ENCODE measurements around the gene CACNG7. TPM values are rescaled to one million over a fixed set of nuclear protein-coding genes. Genes with fewer than 3 reads are reported as not detected.

The CACNG7 gene
- total and polyA plus RNA-seq, 10 of the 15 experiments (the other 5 are each of a cell fraction or from before 2014, with no cell fraction given), result not detected

DNA sequence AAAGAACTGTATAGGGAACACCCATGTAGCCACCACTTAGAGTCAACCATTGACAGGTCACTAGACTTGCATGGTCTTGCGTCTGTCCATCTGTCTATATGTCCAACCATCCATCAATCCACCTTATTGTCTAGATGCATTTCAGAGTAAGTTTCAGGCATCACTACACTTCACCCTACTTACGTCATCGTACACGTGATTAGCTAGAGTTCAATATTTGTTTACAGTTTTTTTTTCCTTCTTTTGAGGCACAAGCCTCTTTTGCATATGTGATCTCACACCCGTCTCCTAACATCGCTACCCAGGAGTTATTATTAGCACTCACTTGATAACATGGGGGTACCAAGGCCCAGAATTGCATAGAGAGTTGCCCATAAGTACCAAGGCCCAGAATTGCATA is 6.9 kb downstream of the CACNG7 start:
- ChIA-PET SMC1A (ENCODE audit: uncharacterized antibody, unreplicated experiment) (no interaction called here), CTCF (no interaction called here), POLR2A (interaction anchor here (0.7 kb wide), 1 partner anchor 18 kb away, joined by 5 read pairs; no protein-coding TSS in a partner anchor), RAD21 (ENCODE audit: unreplicated experiment) (no interaction called here)
- no TSS peak for BruUV-seq (replicated peaks)
- DNase-seq (ENCODE audit: low read depth, low spot score) (no peak), FAIRE-seq (no peak), ATAC-seq (no peak)
- H3K9ac ChIP-seq (ENCODE audit: control insufficient read depth, insufficient read depth, low read length), result no peak overlapping the region
- WGBS (ENCODE audit: insufficient coverage, insufficient replicate concordance, low lambda C conversion rate, missing lambda C conversion rate), result 16% methylated on average over 6 of the region's 6 CpGs
- intact Hi-C loops (cut with micrococcal nuclease; ENCODE audit: unreplicated experiment) (no loop called here), in situ Hi-C loops (cut with MboI) (no loop called here)
- H3K27me3 ChIP-seq (replicated peaks in 1 of 2; ENCODE audit: control insufficient read depth in 2 of 2, insufficient read depth in 2 of 2, low read length in 1 of 2), result no peaks in the 10 kb centered on the region
- H3K27ac ChIP-seq (ENCODE audit: control insufficient read depth, insufficient read depth), result no peak overlapping the region
- TF ChIP-seq ZNF217 (IDR thresholded peaks at IDR 0.05) (no peak), ATF7 (IDR thresholded peaks at IDR 0.05; ENCODE audit: low read depth) (no peak), ZNF384 (IDR thresholded peaks at IDR 0.05; ENCODE audit: borderline replicate concordance, low read depth, low read length) (no peak), CEBPB (IDR thresholded peaks at IDR 0.05; ENCODE audit: borderline replicate concordance in 1 of 2, low read depth in 2 of 2, low read length in 2 of 2) (no peak), MYC (IDR thresholded peaks at IDR 0.05; ENCODE audit: insufficient read depth, insufficient read length, insufficient replicate concordance, low read length, severe bottlenecking) (no peak), NFXL1 (IDR thresholded peaks at IDR 0.05; ENCODE audit: borderline replicate concordance) (no peak), NFYB (IDR thresholded peaks at IDR 0.05; ENCODE audit: insufficient read depth, low read depth, low read length) (no peak), EGR1 (IDR thresholded peaks at IDR 0.05; ENCODE audit: borderline replicate concordance in 1 of 2, low read depth in 2 of 2, low read length in 2 of 2) (no peak), SMAD5 (IDR thresholded peaks at IDR 0.05; ENCODE audit: low read depth) (no peak), POU2F2 (IDR thresholded peaks at IDR 0.05; ENCODE audit: borderline replicate concordance, low read depth, low read length) (no peak), STAT1 (conservative IDR thresholded peaks at IDR 0.05) (no peak), JUNB (IDR thresholded peaks at IDR 0.05) (no peak), JUND (IDR thresholded peaks at IDR 0.05; ENCODE audit: low read depth, low read length) (no peak)
- TF ChIP-seq, protein P1, sequence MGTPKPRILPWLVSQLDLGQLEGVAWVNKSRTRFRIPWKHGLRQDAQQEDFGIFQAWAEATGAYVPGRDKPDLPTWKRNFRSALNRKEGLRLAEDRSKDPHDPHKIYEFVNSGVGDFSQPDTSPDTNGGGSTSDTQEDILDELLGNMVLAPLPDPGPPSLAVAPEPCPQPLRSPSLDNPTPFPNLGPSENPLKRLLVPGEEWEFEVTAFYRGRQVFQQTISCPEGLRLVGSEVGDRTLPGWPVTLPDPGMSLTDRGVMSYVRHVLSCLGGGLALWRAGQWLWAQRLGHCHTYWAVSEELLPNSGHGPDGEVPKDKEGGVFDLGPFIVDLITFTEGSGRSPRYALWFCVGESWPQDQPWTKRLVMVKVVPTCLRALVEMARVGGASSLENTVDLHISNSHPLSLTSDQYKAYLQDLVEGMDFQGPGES (IDR thresholded peaks at IDR 0.05), result no peak
- TF ChIP-seq, protein P2, sequence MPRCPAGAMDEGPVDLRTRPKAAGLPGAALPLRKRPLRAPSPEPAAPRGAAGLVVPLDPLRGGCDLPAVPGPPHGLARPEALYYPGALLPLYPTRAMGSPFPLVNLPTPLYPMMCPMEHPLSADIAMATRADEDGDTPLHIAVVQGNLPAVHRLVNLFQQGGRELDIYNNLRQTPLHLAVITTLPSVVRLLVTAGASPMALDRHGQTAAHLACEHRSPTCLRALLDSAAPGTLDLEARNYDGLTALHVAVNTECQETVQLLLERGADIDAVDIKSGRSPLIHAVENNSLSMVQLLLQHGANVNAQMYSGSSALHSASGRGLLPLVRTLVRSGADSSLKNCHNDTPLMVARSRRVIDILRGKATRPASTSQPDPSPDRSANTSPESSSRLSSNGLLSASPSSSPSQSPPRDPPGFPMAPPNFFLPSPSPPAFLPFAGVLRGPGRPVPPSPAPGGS (IDR thresholded peaks at IDR 0.05; ENCODE audit: borderline replicate concordance, insufficient read depth, low read depth, low read length, poor library complexity, severe bottlenecking), result no peak
- TF ChIP-seq, protein P3, sequence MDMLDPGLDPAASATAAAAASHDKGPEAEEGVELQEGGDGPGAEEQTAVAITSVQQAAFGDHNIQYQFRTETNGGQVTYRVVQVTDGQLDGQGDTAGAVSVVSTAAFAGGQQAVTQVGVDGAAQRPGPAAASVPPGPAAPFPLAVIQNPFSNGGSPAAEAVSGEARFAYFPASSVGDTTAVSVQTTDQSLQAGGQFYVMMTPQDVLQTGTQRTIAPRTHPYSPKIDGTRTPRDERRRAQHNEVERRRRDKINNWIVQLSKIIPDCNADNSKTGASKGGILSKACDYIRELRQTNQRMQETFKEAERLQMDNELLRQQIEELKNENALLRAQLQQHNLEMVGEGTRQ (IDR thresholded peaks at IDR 0.05; ENCODE audit: borderline replicate concordance, low read depth, low read length), result no peak
- TF ChIP-seq, protein P4, sequence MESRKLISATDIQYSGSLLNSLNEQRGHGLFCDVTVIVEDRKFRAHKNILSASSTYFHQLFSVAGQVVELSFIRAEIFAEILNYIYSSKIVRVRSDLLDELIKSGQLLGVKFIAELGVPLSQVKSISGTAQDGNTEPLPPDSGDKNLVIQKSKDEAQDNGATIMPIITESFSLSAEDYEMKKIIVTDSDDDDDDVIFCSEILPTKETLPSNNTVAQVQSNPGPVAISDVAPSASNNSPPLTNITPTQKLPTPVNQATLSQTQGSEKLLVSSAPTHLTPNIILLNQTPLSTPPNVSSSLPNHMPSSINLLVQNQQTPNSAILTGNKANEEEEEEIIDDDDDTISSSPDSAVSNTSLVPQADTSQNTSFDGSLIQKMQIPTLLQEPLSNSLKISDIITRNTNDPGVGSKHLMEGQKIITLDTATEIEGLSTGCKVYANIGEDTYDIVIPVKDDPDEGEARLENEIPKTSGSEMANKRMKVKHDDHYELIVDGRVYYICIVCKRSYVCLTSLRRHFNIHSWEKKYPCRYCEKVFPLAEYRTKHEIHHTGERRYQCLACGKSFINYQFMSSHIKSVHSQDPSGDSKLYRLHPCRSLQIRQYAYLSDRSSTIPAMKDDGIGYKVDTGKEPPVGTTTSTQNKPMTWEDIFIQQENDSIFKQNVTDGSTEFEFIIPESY (IDR thresholded peaks at IDR 0.05), result no peak
- TF ChIP-seq, protein P5, sequence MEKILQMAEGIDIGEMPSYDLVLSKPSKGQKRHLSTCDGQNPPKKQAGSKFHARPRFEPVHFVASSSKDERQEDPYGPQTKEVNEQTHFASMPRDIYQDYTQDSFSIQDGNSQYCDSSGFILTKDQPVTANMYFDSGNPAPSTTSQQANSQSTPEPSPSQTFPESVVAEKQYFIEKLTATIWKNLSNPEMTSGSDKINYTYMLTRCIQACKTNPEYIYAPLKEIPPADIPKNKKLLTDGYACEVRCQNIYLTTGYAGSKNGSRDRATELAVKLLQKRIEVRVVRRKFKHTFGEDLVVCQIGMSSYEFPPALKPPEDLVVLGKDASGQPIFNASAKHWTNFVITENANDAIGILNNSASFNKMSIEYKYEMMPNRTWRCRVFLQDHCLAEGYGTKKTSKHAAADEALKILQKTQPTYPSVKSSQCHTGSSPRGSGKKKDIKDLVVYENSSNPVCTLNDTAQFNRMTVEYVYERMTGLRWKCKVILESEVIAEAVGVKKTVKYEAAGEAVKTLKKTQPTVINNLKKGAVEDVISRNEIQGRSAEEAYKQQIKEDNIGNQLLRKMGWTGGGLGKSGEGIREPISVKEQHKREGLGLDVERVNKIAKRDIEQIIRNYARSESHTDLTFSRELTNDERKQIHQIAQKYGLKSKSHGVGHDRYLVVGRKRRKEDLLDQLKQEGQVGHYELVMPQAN (conservative IDR thresholded peaks at IDR 0.05), result no peak
- no peaks in the 10 kb centered on the region; the same call in 2 of the 3 replicates for H3K9me3 ChIP-seq (replicated peaks; ENCODE audit: control insufficient read depth, insufficient read depth, low read length)
- no peaks in the 10 kb centered on the region for H3K79me2 ChIP-seq (ENCODE audit: control insufficient read depth, insufficient read depth, low read length)
- no peaks in the 10 kb centered on the region for H3K4me1 ChIP-seq (ENCODE audit: control insufficient read depth, insufficient read depth, low read length)
- H2AFZ ChIP-seq (ENCODE audit: control insufficient read depth, low read depth, low read length), result no peak overlapping the region
- no peak overlapping the region for H3K4me3 ChIP-seq
- H3K4me2 ChIP-seq (ENCODE audit: control insufficient read depth, insufficient read depth), result no peak overlapping the region
- no peaks in the 10 kb centered on the region for H3K36me3 ChIP-seq (ENCODE audit: control insufficient read depth in 2 of 2, insufficient read depth in 2 of 2, low read length in 1 of 2)
- H4K20me1 ChIP-seq (ENCODE audit: control insufficient read depth, insufficient read depth), result no peaks in the 10 kb centered on the region

Data from GM12878 (cell line).